ENCODE results near the gene DPH6. TPM values are rescaled to one million over a fixed set of nuclear protein-coding genes. Genes with fewer than 3 reads are reported as not detected.
"Not testable (repeated sequence)": the region's sequence is repeated elsewhere in the genome, so short reads cannot be mapped to it uniquely, and the experiment has no call there.

The DPH6 gene
- polyA plus RNA-seq, 4 donors: 17.7 to 19.0 (median 18.7) TPM

DNA sequence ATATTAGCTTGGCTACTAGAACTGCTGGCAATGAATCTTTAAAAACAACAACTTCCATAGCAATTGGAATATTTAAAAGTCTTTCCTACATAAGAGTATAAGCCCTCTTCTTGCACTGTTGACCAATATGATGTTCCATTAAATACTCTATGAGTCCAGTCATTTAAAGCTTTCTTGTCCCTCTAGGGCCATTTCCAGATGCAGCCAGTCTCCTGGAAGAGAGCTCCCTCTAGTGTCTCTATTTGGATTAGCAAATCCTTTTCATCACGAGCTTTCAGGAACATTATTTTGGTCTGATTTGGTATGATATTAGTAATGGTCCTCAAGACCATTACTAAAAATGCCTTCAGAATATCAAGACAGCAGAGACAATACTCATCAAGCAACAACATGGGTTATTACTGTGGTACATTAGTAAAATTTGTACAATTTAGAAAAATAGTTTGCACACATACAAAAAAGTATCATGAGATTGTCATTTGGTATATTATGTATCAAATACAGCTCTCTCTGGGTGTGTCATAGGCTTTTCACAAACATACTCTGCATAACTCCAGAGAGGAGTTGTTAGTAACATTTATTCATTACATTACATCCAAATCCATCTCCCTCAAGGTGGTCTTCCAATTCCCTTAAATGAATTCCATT is 101.3 kb downstream of the DPH6 start:
- DNase-seq (ENCODE audit: low read depth in 4 of 4, low spot score in 3 of 4): no peak

- no peak for DNase-seq (ENCODE audit: low read depth in 4 of 4, low spot score in 3 of 4)
Observed at GRCh38 chr15:35443376-35443775, 102.6 kb downstream of the DPH6 start.

- DNase-seq (ENCODE audit: low read depth in 4 of 4, low spot score in 3 of 4): no peak
Observed at GRCh38 chr15:35442742-35443141, 103.2 kb downstream of the DPH6 start.

- not testable (repeated sequence) for DNase-seq (ENCODE audit: low read depth in 4 of 4, low spot score in 3 of 4)
Observed at GRCh38 chr15:35441279-35441678, 104.7 kb downstream of the DPH6 start.

GRCh38 chr15:35440265-35440664 is 105.7 kb downstream of the DPH6 start:
- no peak for DNase-seq (ENCODE audit: low read depth in 4 of 4, low spot score in 3 of 4)

- no peak for DNase-seq (ENCODE audit: low read depth in 4 of 4, low spot score in 3 of 4)
Observed at GRCh38 chr15:35439291-35439690, 106.7 kb downstream of the DPH6 start.

DNA sequence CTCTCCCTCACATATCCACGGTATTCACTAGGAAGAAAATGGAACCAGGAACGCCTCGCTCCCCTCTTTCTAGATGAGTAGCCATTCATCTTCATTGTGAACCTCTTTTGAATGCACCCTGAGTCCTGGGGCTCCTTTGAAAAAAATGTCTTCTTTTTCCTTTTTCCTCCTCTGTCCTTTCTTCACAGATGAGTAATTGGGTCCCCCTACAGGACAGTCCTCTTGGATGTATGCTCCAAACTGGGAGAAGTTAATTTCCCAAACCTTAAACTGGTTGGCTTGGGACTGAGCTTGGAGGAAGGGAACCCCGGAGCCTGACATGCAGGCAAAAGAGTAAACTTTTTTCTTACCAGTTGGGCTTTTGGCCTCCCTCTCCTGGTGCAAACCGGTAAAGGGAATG is 108.8 kb downstream of the DPH6 start:
- no peak for DNase-seq (ENCODE audit: low read depth in 4 of 4, low spot score in 3 of 4)

DNA sequence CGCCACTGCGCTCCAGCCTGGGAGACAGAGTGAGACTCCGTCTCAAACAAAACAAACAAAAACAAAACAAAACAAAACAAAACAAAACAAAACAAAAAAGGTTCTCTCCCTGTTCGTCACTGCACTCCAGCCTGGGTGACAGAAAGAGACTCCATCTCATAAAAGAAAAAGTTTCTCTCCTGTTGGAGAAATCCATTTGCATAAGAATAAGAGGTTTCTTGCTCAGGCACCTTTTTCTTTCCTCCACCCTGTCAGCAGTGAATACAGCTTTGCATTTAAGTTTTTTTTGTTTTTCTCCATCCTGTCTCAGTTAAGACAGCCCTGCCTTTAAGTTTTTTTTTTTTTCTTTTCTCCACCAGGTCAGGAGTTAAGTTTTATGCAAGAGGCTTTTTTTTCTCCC is 109.5 kb downstream of the DPH6 start:
- DNase-seq (ENCODE audit: low read depth in 4 of 4, low spot score in 3 of 4): no peak

GRCh38 chr15:35431281-35431680 is 114.7 kb downstream of the DPH6 start:
- DNase-seq (ENCODE audit: low read depth in 4 of 4, low spot score in 3 of 4): no peak

GRCh38 chr15:35430301-35430700 is 115.7 kb downstream of the DPH6 start:
- DNase-seq (ENCODE audit: low read depth in 4 of 4, low spot score in 3 of 4): no peak

GRCh38 chr15:35427496-35427895 is 118.5 kb downstream of the DPH6 start:
- DNase-seq (ENCODE audit: low read depth in 4 of 4, low spot score in 3 of 4): no peak

DNA sequence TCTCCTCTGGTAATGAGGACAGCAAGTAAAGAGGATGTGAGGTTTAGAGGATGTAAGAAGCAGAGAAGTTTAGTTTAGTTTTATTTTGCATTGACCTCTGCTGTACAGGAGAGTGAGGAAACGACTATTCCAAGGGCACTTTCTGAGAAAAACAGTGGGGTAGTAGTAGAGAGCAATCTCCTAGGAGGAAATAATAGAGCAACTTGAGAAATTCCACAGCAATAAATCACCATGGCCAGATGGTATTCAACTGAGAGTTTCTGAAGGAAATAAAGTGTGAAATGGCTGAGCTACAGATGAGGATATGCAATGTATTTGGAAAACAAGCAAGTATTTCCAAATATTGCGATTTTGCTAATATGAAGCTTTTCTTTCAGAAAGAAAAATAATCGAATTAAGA is 118.9 kb downstream of the DPH6 start:
- no peak for DNase-seq (ENCODE audit: low read depth in 4 of 4, low spot score in 3 of 4)

DNA sequence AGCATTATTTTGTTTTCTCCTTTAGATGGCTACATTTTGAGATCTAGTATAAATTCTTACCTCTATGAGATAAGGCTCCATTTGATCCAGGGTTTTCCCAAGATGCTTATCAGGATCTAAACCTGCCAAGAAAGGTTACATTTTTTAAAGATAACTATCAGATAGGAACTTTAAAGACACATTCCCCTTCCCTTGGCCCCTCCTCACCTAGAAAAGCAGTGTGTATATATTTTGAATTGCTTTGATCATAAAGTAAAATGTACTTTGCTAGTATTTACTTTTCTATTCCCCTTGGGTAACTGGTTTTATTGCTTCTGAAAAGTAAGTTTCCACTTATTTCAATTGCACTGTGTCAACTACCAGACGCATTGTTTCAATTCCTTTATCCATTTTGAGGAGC is 135.2 kb downstream of the DPH6 start:
- no peak for DNase-seq (ENCODE audit: low read depth in 4 of 4, low spot score in 3 of 4)

DNA sequence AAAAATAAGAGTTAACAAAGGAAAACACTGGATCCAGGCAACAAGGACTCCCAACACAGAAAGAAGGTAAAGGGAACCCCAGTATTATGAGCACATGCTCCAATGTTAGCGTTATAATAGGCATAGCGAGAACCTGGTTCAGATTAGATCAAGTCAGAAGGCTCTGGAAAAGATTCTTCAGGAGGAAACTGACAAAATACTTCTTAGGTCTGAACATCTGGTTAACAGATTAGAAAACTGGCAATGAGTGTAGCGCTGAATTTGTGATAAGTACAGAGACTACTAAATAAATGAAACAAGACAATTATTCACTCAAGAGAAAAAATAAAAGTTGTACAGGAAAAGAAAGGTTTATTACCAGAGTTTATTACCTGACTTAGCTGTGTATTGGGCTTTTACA is 146.1 kb downstream of the DPH6 start:
- DNase-seq (ENCODE audit: low read depth in 4 of 4, low spot score in 3 of 4): no peak

DNA sequence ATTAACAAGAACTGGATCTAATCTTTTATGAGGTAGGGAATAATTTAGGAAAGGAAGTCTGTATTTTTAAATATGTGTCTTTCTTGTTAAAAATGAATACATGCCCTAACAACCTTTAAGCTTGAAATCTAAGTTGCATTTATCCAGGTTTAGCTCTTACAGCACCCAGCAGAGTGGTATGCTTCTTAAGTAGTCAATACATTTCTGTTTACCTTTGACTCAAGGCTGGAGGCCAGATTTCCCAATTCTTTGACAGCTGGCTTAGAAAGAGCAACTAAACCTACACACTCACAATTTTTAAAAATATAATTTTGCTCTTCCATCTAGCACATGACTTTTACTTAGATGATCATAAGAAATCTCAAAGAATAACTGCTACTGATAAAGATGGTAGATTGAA is 148.9 kb downstream of the DPH6 start:
- DNase-seq (ENCODE audit: low read depth in 4 of 4, low spot score in 3 of 4): no peak

DNA sequence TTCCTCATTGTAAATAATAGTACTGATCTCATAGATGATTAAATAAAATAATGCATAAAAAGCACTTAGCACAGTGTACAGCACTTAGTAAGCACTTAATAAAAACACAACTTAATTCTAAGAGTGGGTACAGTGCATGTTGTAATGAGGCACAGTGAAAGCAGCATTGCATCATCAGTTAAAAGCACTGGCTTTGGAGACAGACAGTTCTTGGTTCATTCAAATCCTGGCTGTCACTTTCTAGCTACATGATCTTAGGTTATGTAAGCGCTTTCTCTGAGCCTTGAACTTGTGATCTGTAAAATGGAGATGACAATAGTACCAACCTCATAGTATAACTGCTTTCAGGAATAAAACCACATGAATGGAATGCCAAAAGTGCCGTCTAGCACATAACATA is 151.5 kb downstream of the DPH6 start:
- DNase-seq (ENCODE audit: low read depth in 4 of 4, low spot score in 3 of 4): no peak

DNA sequence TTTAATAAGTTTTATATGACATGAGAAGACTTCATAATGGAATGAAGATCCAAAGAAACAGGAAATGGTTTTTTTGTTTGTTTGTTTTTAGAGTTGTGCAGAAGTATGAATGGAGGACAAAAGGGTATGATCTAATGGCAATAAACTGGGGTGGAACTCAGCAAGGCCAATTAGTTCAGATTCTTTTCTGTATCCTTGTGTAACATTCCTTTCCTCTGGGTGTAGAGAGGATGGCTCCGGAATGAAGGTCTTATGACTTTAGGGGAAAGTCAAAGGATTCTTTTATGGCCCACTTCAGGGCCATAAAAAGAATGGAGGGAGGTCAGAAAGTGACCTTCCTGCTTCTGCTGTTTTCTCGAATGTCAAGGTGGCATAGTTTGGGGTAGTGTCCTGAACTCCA is 152.6 kb downstream of the DPH6 start:
- no peak for DNase-seq (ENCODE audit: low read depth in 4 of 4, low spot score in 3 of 4)

- DNase-seq (ENCODE audit: low read depth in 4 of 4, low spot score in 3 of 4): not testable (repeated sequence)
Observed at GRCh38 chr15:35391408-35391984, 154.5 kb downstream of the DPH6 start.

- no peak for DNase-seq (ENCODE audit: low read depth in 4 of 4, low spot score in 3 of 4)
Observed at GRCh38 chr15:35383506-35383905, 162.5 kb downstream of the DPH6 start.

DNA sequence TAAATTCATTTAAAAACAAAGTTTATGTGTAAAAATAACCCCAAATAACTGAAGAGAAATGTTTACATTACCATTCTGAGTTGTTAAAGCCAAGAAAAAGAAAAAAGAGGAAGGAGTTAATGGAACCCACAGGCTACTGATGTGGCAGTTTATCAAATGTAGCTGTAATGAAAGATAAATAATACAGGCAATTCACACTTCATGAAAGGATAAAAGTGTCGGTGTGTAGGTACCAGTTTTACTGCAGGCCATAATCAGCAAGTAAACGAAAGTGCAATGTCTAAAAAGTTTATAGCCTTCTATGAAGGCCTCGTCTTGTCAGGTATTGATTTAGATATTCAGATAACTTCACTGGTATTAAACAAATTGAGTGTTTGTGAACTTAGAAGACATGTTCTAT is 164.6 kb downstream of the DPH6 start:
- DNase-seq (ENCODE audit: low read depth in 4 of 4, low spot score in 3 of 4): no peak

DNA sequence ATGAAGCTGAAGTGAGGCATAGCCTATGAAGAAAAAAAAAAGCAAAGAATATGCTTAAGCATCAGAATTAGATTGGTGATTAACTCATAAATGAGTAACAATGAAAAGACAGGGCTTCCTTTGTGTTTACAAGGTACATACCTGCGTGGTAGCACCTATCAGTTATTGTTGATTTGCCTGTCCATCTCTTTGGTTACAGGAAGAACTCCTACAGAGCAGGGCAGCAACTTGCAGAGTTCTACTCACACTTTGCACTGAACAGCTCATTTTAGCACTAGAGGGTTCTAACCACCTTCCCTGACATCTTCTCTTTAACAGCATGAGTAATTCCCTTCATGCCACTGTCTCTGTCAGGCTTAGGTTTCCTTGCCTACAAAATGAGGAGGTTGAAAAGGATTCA is 166.0 kb downstream of the DPH6 start:
- DNase-seq (ENCODE audit: low read depth in 4 of 4, low spot score in 3 of 4): no peak

DNA sequence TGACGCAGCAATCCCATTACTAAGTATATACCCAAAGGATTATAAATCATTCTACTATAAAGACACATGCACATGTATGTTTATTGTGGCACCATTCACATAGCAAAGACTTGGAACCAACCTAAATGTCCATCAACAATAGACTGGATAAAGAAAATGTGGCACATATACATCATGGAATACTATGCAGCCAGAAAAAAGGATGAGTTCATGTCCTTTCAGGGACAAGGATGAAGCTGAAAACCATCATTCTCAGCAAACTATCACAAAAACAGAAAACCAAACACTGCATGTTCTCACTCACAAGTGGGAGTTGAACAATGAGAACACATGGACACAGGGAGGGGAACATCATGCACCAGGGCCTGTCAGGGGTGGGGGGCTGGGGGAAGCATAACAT is 167.5 kb downstream of the DPH6 start:
- DNase-seq (ENCODE audit: low read depth in 4 of 4, low spot score in 3 of 4): not testable (repeated sequence)

DNA sequence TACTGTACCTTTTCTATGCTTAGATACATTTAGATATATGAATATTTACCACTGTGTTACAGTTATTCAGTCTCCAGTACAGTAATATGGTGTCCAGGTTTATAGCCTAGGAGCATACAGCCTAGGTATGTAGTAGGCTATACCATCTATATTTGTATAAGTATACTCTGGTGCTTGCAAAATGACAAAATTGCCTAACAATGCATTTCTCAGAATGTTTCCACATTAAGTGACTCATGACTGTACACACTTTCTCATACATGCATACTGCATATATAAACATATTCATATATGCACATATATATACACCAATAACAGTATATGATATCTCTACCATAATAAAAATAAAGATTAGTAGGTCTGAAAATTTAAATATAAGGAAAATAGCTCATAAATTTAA is 169.3 kb downstream of the DPH6 start:
- DNase-seq (ENCODE audit: low read depth in 4 of 4, low spot score in 3 of 4): no peak
